Measurements from ENCODE around the gene FBXW5.

GRCh38 chr9:136960938-136961275, 16.4 kb upstream of the FBXW5 start:
- TF ChIP-seq TCF7L2 (IDR thresholded peaks at IDR 0.05; ENCODE audit: borderline replicate concordance, extremely low read depth, insufficient read depth, insufficient read length) (no peak), ZNF274 (IDR thresholded peaks at IDR 0.05; ENCODE audit: low read depth, low read length) (no peak), SRF (IDR thresholded peaks at IDR 0.05; ENCODE audit: low read depth) (no peak), MAX (IDR thresholded peaks at IDR 0.05) (no peak), CTCF (IDR thresholded peaks at IDR 0.05 in 2 of 3, conservative IDR thresholded peaks at IDR 0.05 in 1 of 3; ENCODE audit: borderline replicate concordance in 1 of 3, insufficient read depth in 1 of 3, low read depth in 2 of 3, low read length in 2 of 3) (no peak), RAD21 (IDR thresholded peaks at IDR 0.05; ENCODE audit: low read depth) (no peak), FOSL1 (IDR thresholded peaks at IDR 0.05; ENCODE audit: low read depth) (no peak)

Data from HCT116 (cell line).